Posterior cingulate gyrus (tissue), 11 donors: ENCODE data around the gene MACROH2A1.

Experiments used
- DNase-seq, 10 donors: peaks; one replicate each; pipeline versions ENCODE4 v3.0.0 to v3.0.0-alpha.2; 2020 to 2021; ENCODE audit warnings: mixed read lengths in 3 of 10
- intact Hi-C: fragments of 100-400 bp; cut with DNase I; formaldehyde crosslinking; loops from one replicate; pipeline ENCODE4 v1.15.1; 2023

Gene MACROH2A1

GRCh38 chr5:135303582-135304173 is 95.4 kb downstream of the MACROH2A1 start:
- intact Hi-C loops = no loop called here
- no peak for DNase-seq

GRCh38 chr5:135296900-135297816 is 101.9 kb downstream of the MACROH2A1 start:
- DNase-seq = no peak
- intact Hi-C loops = no loop called here

GRCh38 chr5:135295852-135296251 is 103.2 kb downstream of the MACROH2A1 start:
- intact Hi-C loops = no loop called here
- no peak for DNase-seq

GRCh38 chr5:135294793-135295192 is 104.2 kb downstream of the MACROH2A1 start:
- intact Hi-C loops = no loop called here
- DNase-seq = no peak

GRCh38 chr5:135289651-135290050 is 109.4 kb downstream of the MACROH2A1 start:
- no peak for DNase-seq

GRCh38 chr5:135287551-135287950 is 111.5 kb downstream of the MACROH2A1 start:
- intact Hi-C loops = no loop called here
- DNase-seq = no peak

More at GRCh38 chr5:135289651-135290050, 109.4 kb downstream of the MACROH2A1 start:
- intact Hi-C loops = no loop called here
